ENCODE results near the gene CLSTN1. TPM values are rescaled to one million over a fixed set of nuclear protein-coding genes. Genes with fewer than 3 reads are reported as not detected.

CLSTN1 gene
- total RNA-seq, 1 donor from 2014 or later: 71.0 TPM

GRCh38 chr1:9842073-9842711 lies 18.4 kb upstream of the CLSTN1 start:
- Histone ChIP-seq H3K4me3 (no peak overlapping the region), H3K36me3 (no peaks in the 10 kb centered on the region), H3K27me3 (no peaks in the 10 kb centered on the region), H3K27ac (no peak overlapping the region), H3K4me1 (no peaks in the 10 kb centered on the region), H3K9me3 (no peaks in the 10 kb centered on the region)
- intact Hi-C loops (cut with DNase I): no loop called here
- ATAC-seq (no peak), DNase-seq (no peak)
- TF ChIP-seq, protein P1, sequence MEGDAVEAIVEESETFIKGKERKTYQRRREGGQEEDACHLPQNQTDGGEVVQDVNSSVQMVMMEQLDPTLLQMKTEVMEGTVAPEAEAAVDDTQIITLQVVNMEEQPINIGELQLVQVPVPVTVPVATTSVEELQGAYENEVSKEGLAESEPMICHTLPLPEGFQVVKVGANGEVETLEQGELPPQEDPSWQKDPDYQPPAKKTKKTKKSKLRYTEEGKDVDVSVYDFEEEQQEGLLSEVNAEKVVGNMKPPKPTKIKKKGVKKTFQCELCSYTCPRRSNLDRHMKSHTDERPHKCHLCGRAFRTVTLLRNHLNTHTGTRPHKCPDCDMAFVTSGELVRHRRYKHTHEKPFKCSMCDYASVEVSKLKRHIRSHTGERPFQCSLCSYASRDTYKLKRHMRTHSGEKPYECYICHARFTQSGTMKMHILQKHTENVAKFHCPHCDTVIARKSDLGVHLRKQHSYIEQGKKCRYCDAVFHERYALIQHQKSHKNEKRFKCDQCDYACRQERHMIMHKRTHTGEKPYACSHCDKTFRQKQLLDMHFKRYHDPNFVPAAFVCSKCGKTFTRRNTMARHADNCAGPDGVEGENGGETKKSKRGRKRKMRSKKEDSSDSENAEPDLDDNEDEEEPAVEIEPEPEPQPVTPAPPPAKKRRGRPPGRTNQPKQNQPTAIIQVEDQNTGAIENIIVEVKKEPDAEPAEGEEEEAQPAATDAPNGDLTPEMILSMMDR (IDR thresholded peaks at IDR 0.05): no peak

DNA sequence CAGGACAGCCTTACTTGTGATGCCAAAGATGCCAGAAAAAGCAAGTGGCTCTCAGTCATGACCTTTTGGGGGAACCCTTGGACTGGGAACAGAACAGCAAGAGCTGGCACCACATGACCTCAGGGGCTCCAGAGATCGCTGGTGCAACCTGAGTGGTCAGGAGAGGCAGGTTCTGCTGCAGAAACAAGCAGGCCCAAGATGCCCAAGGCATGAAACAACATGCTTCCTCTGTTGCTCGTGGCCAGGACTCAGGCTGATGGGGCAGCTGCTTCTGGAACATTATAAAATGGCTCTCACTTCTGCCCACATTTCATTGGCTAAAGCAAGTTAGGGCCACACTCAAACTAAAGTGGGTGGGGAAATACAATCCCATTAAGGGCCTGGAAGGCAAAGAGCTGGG lies 17.7 kb upstream of the CLSTN1 start:
- H3K27ac ChIP-seq: no peak overlapping the region
- no peaks in the 10 kb centered on the region for H3K36me3 ChIP-seq
- DNase-seq (no peak), ATAC-seq (no peak)
- H3K4me1 ChIP-seq: no peaks in the 10 kb centered on the region
- no peaks in the 10 kb centered on the region for H3K27me3 ChIP-seq
- intact Hi-C loops (cut with DNase I): no loop called here
- TF ChIP-seq, protein P1 (IDR thresholded peaks at IDR 0.05): no peak
- no peaks in the 10 kb centered on the region for H3K9me3 ChIP-seq
- H3K4me3 ChIP-seq: no peak overlapping the region

- H3K4me3 ChIP-seq: no peak overlapping the region
- no peak for ATAC-seq
- H3K27ac ChIP-seq: no peak overlapping the region
- TF ChIP-seq, protein P1 (IDR thresholded peaks at IDR 0.05): no peak
- DNase-seq: peak; percentile 29
- H3K36me3 ChIP-seq: no peaks in the 10 kb centered on the region
- no peaks in the 10 kb centered on the region for H3K4me1 ChIP-seq
- H3K9me3 ChIP-seq: no peaks in the 10 kb centered on the region
- intact Hi-C loops (cut with DNase I): no loop called here
- H3K27me3 ChIP-seq: no peaks in the 10 kb centered on the region
Measured at GRCh38 chr1:9840176-9840575, 16.4 kb upstream of the CLSTN1 start.

- Histone ChIP-seq H3K27me3 (no peaks in the 10 kb centered on the region), H3K36me3 (no peaks in the 10 kb centered on the region), H3K9me3 (no peaks in the 10 kb centered on the region), H3K4me1 (no peaks in the 10 kb centered on the region), H3K4me3 (no peak overlapping the region), H3K27ac (no peak overlapping the region)
- TF ChIP-seq, protein P1 (IDR thresholded peaks at IDR 0.05): no peak
- DNase-seq (peak; percentile 39), ATAC-seq (no peak)
- intact Hi-C loops (cut with DNase I): no loop called here
Measured at GRCh38 chr1:9838946-9839345, 15.2 kb upstream of the CLSTN1 start.

DNA sequence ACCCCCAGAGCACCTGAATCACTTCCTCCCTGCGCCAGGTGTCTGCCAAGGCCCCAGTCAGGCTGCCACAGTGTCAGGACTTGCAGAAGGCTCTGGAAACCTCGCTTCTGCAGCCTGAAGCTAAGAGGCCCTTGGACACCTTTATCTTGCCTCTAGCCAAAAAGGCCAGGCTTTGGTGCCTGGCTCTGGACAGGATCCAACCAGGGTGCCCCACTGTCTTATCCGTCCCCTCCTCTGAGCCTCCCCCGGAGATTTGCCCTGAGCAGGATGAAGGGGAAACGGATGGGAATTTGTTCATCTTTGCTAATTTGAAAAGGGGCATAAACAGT lies 12.8 kb upstream of the CLSTN1 start:
- TF ChIP-seq, protein P1 (IDR thresholded peaks at IDR 0.05): no peak
- no peaks in the 10 kb centered on the region for H3K36me3 ChIP-seq
- no peak overlapping the region for H3K4me3 ChIP-seq
- H3K27me3 ChIP-seq: no peaks in the 10 kb centered on the region
- ATAC-seq (no peak), DNase-seq (peak; percentile 27)
- intact Hi-C loops (cut with DNase I): no loop called here
- H3K4me1 ChIP-seq: no peaks in the 10 kb centered on the region
- H3K27ac ChIP-seq: no peak overlapping the region
- H3K9me3 ChIP-seq: no peaks in the 10 kb centered on the region
